Fibroblast of lung (primary cell): ENCODE data around the gene HNMT. TPM values are rescaled to one million over a fixed set of nuclear protein-coding genes. Genes with fewer than 3 reads are reported as not detected.

Source experiments
- DNase-seq, 2 donors: peaks; one replicate each; pipeline versions ENCODE4 v3.0.0 to v3.0.0-alpha.2; 2010; ENCODE audit warnings: low read depth in 2 of 2
- H2AFZ ChIP-seq: 2 replicates; pipeline ENCODE4 v1.5.1; 2012; ENCODE audit warnings: low read length, control low read depth, inconsistent platforms
- H3K27ac ChIP-seq: 2 replicates; pipeline ENCODE4 v1.5.1; 2011; ENCODE audit warnings: low read length, control low read depth; ENCODE audit not compliant: insufficient read depth
- H3K27me3 ChIP-seq: 2 replicates; pipeline ENCODE4 v1.5.1; 2011; ENCODE audit warnings: mild to moderate bottlenecking, low read length; ENCODE audit not compliant: control insufficient read depth, insufficient read depth
- H3K36me3 ChIP-seq: 2 replicates; pipeline ENCODE4 v1.5.1; 2011; ENCODE audit warnings: low read length; ENCODE audit not compliant: control insufficient read depth, insufficient read depth
- H3K4me1 ChIP-seq: 2 replicates; pipeline ENCODE4 v1.5.1; 2011; ENCODE audit warnings: low read length; ENCODE audit not compliant: control insufficient read depth, insufficient read depth; ENCODE audit errors: extremely low read depth
- H3K4me2 ChIP-seq: 2 replicates; pipeline ENCODE4 v1.5.1; 2011; ENCODE audit warnings: low read length, control low read depth; ENCODE audit not compliant: insufficient read depth; ENCODE audit errors: extremely low read depth
- H3K4me3 ChIP-seq, 4 experiments: fragments of 200-600 bp in 1 of 4; sonication (generic) in 1 of 4; replicated peaks in 1 of 4; 2 replicates each; pipeline ENCODE4 v1.5.1; 2011 to 2016; ENCODE audit warnings: low read length in 4 of 4, low read depth in 3 of 4, mild to moderate bottlenecking in 3 of 4, control low read depth in 2 of 4, inconsistent platforms in 1 of 4, mixed read lengths in 1 of 4; ENCODE audit not compliant: insufficient read depth in 1 of 4; ENCODE audit errors: control extremely low read depth in 1 of 4
- H3K79me2 ChIP-seq: 2 replicates; pipeline ENCODE4 v1.5.1; 2012; ENCODE audit warnings: mild to moderate bottlenecking, low read length, inconsistent platforms; ENCODE audit not compliant: control insufficient read depth, insufficient read depth
- H3K9ac ChIP-seq: 2 replicates; pipeline ENCODE4 v1.5.1; 2011; ENCODE audit warnings: mild to moderate bottlenecking, low read length, control low read depth; ENCODE audit not compliant: insufficient read depth
- H3K9me3 ChIP-seq: 2 replicates; pipeline ENCODE4 v1.5.1; 2012; ENCODE audit warnings: low read depth, low read length; ENCODE audit not compliant: control insufficient read depth, insufficient read depth
- H4K20me1 ChIP-seq: 2 replicates; pipeline ENCODE4 v1.5.1; 2011; ENCODE audit warnings: low read length; ENCODE audit not compliant: control insufficient read depth, insufficient read depth; ENCODE audit errors: extremely low read depth
- EZH2 ChIP-seq: IDR thresholded peaks from 2 replicates; pipeline ENCODE4 v1.5.1; 2012; ENCODE audit warnings: low read length, control low read depth, mild to moderate bottlenecking; ENCODE audit errors: missing control alignments
- polyA plus RNA-seq, 2 donors: library from polyadenylated mRNA; depleted of rRNA in 1 of 2; stranded (reverse) in 1 of 2; unstranded in 1 of 2; fragments of >200 nt; gene quantifications; 2 replicates each; pipeline ENCODE4 v1.2.1, GENCODE V29; 2011 to 2012; ENCODE audit warnings: missing spikeins in 1 of 2
- total RNA-seq: library from RNA; depleted of rRNA; stranded (reverse); fragments of >200 nt; gene quantifications from 2 replicates; pipeline ENCODE4 v1.2.1, GENCODE V29; 2014
- TF ChIP-seq, protein P1 (sequence below), 2 donors: IDR thresholded peaks in 1 of 2; conservative IDR thresholded peaks in 1 of 2; 1 replicate in 1 of 2; 2 replicates in 1 of 2; pipeline ENCODE4 v1.5.1; 2011 to 2012; ENCODE audit warnings: low read length in 2 of 2, control low read depth in 1 of 2, inconsistent platforms in 1 of 2, low read depth in 1 of 2, mild to moderate bottlenecking in 1 of 2

The HNMT gene
- total and polyA plus RNA-seq, 2 donors (not counting 1 experiment from before 2014, with no cell fraction given): 45.9 to 163 TPM

DNA sequence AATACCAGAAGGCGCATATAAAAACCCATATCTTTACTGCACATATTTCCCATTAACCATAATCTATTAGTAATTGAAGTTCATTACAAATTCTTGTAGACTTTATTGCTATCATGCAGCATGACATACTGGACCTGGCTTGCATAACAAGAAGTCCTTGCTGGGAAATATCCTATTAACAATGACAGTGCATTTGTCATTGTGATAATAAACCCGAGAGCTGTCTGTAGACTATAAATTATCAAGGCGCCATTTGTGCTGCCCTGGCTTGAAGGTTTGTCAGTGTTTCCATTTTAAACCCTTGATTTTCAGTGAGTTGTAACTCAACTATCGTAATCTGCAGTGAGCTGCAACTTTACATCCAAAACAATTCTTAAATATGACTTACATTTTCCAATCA lies 59.0 kb downstream of the HNMT start:
- TF ChIP-seq, protein P1, sequence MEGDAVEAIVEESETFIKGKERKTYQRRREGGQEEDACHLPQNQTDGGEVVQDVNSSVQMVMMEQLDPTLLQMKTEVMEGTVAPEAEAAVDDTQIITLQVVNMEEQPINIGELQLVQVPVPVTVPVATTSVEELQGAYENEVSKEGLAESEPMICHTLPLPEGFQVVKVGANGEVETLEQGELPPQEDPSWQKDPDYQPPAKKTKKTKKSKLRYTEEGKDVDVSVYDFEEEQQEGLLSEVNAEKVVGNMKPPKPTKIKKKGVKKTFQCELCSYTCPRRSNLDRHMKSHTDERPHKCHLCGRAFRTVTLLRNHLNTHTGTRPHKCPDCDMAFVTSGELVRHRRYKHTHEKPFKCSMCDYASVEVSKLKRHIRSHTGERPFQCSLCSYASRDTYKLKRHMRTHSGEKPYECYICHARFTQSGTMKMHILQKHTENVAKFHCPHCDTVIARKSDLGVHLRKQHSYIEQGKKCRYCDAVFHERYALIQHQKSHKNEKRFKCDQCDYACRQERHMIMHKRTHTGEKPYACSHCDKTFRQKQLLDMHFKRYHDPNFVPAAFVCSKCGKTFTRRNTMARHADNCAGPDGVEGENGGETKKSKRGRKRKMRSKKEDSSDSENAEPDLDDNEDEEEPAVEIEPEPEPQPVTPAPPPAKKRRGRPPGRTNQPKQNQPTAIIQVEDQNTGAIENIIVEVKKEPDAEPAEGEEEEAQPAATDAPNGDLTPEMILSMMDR (conservative IDR thresholded peaks at IDR 0.05 in 1 of 2, IDR thresholded peaks at IDR 0.05 in 1 of 2; ENCODE audit: low read depth in 1 of 2, low read length in 2 of 2): no peak
- TF ChIP-seq EZH2: no peak
- H3K4me1 ChIP-seq: no peaks in the 10 kb centered on the region
- H3K27me3 ChIP-seq: no peaks in the 10 kb centered on the region
- no peak overlapping the region for H2AFZ ChIP-seq
- H3K9me3 ChIP-seq: no peaks in the 10 kb centered on the region
- H3K27ac ChIP-seq: no peak overlapping the region
- DNase-seq: peak in 1 of 2 donors; percentile 79
- H3K4me2 ChIP-seq: no peak overlapping the region
- H3K36me3 ChIP-seq: no peaks in the 10 kb centered on the region
- no peaks in the 10 kb centered on the region for H3K79me2 ChIP-seq
- no peak overlapping the region for H3K9ac ChIP-seq
- no peak overlapping the region for H3K4me3 ChIP-seq
- H4K20me1 ChIP-seq: no peaks in the 10 kb centered on the region

DNA sequence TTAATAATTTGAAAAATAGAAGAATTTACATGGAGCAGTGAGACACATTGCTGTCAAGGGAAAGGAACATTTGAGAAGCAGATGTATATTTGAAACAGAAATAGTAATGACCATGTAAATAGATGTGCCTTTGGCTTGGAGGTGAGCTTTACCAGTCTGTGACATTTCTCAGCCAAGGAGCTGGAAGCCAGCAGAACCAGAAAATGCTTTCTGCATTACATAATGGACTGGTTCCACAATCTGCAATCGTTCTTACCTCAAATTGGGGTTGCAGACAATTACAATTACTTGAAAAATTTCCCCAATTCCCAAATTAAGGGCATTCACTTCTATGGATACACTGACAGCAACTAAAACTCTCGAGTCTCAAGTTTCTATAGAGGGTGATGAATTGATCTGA lies 59.7 kb downstream of the HNMT start:
- no peak overlapping the region for H3K4me3 ChIP-seq

DNA sequence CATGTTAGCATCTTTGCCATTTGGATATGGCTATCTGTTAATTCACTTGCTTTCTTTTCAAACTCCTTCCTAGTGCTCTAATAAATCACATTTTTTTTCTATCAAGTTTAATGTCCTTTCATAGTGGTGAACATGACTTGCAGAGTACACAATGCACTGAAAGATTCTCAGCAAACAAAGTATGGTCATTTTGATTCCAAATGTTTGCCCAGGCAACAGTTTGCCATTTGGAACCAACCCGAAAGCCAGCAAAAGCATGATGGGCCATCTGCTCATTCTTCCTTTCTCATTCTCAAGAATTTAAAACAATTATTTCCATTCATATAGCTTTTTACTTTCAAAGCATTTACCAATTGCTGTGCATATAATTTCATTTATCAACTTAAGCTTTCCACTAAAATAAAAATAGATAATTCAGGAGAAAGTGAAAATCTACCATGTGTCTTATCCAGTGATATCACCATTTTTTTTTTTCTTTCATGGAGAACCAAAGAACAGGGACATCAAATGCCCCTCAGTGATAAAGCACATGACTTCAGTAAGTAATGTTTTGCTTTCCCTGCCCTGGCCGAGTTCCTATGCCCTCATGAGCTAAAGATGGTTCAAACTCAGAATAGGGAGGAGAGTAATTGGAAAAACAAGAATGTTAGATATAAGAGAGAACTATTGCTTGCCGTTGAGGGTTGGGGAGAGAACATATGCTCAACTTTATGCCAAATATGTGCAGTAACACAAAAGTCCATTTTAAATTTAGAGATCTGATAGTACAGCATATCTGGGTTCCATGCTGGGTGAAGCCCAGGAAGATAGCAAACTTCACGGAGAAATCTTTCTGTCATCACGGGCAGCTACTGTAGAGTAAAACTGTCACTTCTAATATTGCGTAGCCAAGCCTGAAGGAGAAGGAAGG lies 62.1 kb downstream of the HNMT start:
- Histone ChIP-seq H3K4me2 (no peak overlapping the region), H3K9ac (no peak overlapping the region), H3K27ac (no peak overlapping the region), H3K36me3 (no peaks in the 10 kb centered on the region), H3K27me3 (no peaks in the 10 kb centered on the region), H3K9me3 (no peaks in the 10 kb centered on the region), H3K4me3 (no peak overlapping the region), H4K20me1 (no peaks in the 10 kb centered on the region), H3K4me1 (no peaks in the 10 kb centered on the region), H2AFZ (no peak overlapping the region), H3K79me2 (no peaks in the 10 kb centered on the region)
- DNase-seq: no peak
- TF ChIP-seq, protein P1 (conservative IDR thresholded peaks at IDR 0.05 in 1 of 2, IDR thresholded peaks at IDR 0.05 in 1 of 2; ENCODE audit: low read depth in 1 of 2, low read length in 2 of 2): no peak
- TF ChIP-seq EZH2: no peak

More for the DNA sequence above, 59.7 kb downstream of the HNMT start:
- Histone ChIP-seq H3K79me2 (no peaks in the 10 kb centered on the region), H3K4me1 (no peaks in the 10 kb centered on the region), H3K9me3 (no peaks in the 10 kb centered on the region), H2AFZ (no peak overlapping the region), H3K27me3 (no peaks in the 10 kb centered on the region), H3K36me3 (no peaks in the 10 kb centered on the region), H3K27ac (no peak overlapping the region), H4K20me1 (no peaks in the 10 kb centered on the region), H3K4me2 (no peak overlapping the region), H3K9ac (no peak overlapping the region)
- TF ChIP-seq, protein P1 (conservative IDR thresholded peaks at IDR 0.05 in 1 of 2, IDR thresholded peaks at IDR 0.05 in 1 of 2; ENCODE audit: low read depth in 1 of 2, low read length in 2 of 2): no peak
- TF ChIP-seq EZH2: no peak
- peak in 1 of 2 donors; percentile 54 for DNase-seq
